ENCODE measurements around the gene PLAAT1.

GRCh38 chr3:193305356-193305755, 64.3 kb downstream of the PLAAT1 start:
- TF ChIP-seq GATA2 (IDR thresholded peaks at IDR 0.05; ENCODE audit: low read depth, low read length) (no peak), GATA3 (IDR thresholded peaks at IDR 0.05; ENCODE audit: low read depth, low read length) (no peak)

Data from SH-SY5Y (cell line).